GM18505 (cell line): ENCODE measurements around the gene SNX19.

Experiments
- ATAC-seq: cut with Tn5 transposase; IDR thresholded peaks from one replicate; pipeline ENCODE4 v1.9.1; 2021; ENCODE audit not compliant: unreplicated experiment
- POLR2A ChIP-seq: IDR thresholded peaks from 4 replicates; pipeline ENCODE4 v1.6.1; 2011; ENCODE audit warnings: borderline replicate concordance; ENCODE audit not compliant: insufficient read depth, insufficient read length; ENCODE audit errors: extremely low read depth

SNX19 gene

DNA sequence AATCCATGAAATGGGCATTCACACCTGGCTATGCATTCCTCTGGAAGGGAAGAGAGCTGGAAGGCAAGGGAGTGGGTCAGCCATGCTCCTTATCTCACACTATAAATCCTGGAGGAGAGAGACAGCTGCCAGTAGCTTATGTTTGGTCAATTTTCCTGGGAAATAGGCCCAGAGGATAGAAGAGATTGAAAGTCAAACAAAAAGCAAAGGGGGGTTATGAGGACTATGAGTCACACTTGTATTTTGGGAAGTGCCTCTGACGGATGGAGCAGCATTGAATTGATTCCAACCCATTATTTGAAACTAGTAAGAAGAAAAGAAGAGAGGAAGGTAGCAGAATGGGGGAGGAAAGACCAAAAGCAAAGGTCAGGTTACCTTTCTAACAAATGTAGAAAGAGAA, 25.0 kb downstream of the SNX19 start:
- TF ChIP-seq POLR2A = no peak

GRCh38 chr11:130890039-130890745, 26.1 kb downstream of the SNX19 start:
- TF ChIP-seq POLR2A = no peak
- ATAC-seq = no peak

More for the DNA sequence above, 25.0 kb downstream of the SNX19 start:
- no peak for ATAC-seq

- ATAC-seq = no peak
- TF ChIP-seq POLR2A = no peak
Measured at GRCh38 chr11:130888790-130889189, 27.5 kb downstream of the SNX19 start.

DNA sequence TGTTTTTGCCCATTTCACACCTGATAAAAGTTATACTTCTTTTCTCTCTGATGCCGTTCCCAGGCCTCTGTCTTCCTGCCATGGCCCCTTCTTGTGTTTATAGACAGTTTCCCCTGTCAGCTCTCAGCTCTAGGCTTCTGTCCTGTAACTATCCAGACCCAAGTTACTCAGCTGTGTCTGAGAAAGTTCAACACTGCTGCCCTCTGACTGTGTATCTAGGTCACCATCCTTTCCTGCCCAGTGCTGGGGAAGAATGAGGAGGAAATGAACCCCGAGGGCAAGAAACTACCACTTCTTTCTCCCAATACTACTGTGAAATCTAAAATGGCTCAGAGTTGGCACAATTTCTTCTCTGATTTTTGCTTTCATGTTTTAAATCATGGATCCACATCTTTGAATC, 29.6 kb downstream of the SNX19 start:
- ATAC-seq = no peak
- no peak for TF ChIP-seq POLR2A

DNA sequence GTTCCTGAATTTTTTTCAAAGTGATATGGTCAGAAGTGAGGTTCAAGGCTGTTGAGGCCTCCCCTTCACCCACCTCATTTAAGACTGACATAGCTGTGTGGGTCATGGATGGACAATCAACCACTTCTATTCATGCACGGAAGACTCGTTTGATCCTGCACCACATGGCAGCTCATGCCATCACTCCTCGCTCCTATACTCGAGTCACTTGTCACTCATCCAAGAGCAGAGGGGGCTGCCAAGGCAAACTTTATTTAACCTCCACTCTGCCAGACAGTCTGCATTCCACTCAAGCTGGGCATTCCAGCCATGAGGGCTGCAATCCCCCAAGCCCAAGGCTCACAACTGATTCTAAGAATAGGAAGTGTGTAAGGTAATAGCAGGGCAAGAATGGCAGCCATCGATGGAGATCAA, 34.1 kb downstream of the SNX19 start:
- no peak for TF ChIP-seq POLR2A
- ATAC-seq = no peak

DNA sequence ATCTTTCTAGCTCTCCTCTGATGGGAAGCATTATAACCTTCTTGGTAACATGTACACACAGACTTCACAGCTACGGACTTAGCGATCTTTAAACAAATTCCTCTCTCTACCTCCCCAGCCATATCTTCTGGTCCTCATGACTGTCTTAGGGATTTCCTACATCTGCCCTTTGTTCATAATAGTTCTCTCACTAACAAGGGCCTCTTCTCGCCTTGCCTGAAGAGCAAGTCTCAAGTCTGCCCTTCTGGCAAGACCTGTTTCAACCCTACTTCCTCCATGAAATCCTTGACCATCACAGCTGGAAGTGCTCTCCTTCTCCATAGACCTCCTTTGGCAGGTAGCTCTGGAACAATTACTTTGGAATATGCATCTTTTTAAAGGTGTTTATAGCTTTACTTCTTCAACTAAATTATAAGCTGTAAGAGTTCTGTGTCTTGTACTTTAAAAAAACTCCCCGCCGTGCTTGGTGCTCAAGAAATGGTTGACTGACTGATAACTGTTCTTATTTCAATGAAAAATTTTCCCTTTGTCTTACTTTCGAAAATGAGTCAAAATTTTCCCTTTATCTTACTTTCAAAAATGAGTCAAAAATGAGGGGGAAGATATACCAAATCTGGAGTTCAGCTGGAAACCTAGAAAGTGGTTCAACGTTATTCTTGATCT, 34.7 kb downstream of the SNX19 start:
- no peak for TF ChIP-seq POLR2A
- no peak for ATAC-seq

DNA sequence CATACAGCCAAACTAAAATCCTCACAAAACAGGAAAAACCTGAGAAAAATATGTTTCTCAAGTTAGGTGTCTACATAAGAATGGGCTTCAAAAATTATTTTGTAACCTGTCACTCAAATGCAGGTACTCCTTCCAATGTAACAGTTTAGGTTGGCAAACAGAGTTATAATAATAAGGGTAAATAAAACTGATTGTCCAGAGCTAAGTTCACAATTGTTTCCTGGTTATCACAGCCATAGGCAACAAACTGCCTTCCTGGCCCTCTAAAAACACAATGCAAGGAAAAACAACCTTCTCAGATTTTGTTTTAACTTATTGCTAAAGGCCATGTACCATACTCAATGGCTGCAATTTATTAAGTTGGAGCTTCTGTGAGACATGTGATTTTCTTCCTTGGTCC, 36.4 kb downstream of the SNX19 start:
- no peak for TF ChIP-seq POLR2A
- no peak for ATAC-seq

DNA sequence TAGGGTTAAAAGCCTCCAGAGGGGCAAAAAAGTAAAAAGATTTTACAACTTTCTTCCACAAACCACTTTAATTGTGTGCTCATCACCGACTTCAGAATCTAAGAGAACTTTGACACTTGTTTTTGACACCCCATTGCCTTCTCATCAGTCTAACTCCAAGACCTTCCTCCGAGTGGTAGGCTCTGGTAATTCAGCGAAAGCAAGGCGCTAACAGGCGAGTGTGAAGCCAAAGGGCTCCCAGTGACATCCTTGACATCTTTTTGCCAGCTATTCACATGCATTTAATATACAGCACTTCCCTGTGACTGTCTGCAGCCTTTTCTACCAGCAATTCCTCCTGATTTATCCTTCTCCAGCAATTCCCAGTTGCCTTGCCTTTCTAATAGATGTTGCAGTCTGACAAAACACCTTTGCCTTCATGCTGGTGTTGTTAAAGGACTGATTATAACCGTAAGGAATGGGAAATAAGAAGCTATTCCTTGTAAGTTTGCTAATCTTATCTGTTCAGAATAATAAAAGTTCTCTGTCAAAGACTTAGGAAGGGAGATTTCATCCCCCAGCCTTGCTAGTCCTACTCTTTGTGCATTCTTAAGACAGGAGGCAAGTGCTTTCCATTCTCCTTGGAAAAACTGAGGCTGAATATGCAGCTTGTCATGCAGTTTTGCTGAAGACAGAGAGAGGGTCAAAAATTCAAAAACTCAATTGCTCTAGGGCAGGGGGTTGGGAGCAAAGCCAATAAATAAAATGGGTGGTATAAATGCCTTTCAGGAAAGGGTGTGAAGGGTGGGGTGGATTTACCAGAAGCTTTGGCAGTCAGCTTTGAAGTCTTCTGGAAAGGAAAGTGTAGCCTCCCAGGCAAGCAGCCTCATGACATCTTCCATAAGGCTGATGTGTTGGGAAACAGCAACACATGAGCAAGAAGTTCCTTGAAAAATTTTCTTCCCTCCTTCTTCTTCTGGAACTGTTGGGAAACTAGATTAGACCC, 39.1 kb downstream of the SNX19 start:
- no peak for ATAC-seq
- no peak for TF ChIP-seq POLR2A

DNA sequence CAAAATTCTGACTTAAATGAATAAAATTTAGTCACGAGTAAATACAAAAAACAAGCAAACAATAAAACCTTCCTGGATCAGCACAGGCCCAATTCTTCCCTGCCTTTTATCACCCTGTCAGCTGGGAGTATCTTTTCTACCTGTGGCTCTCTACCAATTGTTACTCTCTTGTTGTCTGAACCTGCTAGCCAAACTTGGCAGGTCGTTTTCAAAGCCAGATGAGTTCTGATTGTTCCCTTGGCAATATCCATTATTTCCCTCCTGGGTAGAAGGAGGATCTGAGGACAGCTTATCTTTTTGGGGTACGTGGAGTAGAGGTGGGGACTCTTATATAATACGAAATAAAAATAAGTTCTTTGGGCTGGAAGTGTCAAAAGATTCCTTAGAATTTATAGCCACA, 40.2 kb downstream of the SNX19 start:
- ATAC-seq = no peak
- TF ChIP-seq POLR2A = no peak

DNA sequence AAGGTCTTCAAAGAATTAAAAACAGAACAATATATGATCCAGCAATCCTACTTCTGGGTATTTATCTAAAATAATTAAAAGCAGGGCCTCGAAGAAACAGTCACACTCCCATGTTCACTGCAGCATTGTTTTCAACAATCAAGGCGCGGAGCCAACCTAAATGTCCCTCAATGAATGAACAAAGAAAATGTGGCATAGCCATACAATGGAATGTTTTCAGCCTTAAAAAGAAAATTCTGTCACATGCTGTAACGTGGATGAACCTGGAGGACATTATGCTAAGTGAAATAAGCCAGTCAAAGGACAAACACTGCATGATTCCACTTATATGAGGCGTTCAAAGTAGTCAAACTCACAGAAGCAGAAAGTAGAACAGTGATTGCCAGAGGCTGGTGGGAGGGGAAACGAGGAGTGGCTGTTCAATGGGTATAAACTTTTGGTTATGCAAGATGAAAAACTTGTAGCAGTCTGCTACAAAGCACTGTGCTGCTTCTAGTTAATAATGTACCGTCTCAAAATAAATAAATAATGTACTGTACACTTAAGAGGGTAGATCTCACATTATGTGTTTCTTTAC, 41.2 kb downstream of the SNX19 start:
- TF ChIP-seq POLR2A = no peak
- no peak for ATAC-seq

DNA sequence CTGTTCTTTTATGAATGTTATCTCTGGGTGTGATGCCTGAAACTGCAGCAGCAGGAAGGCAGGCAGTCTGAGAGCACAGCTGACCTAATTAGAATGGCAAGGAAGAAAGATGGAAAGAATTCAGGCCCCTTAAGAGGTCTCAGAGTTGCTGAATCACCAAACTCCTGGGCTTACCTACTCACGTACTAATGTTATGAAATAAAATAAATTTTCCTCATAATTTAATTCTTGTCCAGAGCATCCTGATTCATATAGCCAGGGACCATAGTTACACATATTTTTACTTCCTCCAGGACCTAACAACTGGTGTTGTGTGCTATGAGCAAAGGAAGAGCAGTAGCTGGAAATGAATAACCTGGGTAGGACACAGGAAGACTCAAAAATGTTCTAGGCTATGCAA, 41.9 kb downstream of the SNX19 start:
- TF ChIP-seq POLR2A = no peak
- ATAC-seq = no peak

- TF ChIP-seq POLR2A = no peak
- ATAC-seq = no peak
Measured at GRCh38 chr11:130873761-130874160, 42.5 kb downstream of the SNX19 start.

DNA sequence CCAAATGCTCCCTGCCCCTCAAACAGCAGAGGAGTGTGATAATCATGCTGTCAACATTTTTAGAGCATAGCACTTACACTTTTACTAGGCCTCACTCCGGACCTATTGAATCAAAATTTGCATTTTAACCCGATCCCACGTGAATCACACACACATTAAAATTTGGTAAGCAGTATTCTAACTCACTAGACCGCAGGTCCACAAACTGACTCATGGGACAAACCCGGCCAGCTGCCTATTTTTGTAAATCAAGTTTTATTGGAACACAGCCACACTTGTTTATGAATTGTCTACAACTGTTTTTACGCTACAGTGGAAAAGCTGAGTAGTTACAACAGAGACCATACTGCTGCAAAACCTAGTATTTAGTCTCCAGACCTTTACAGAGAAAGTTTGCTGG, 43.3 kb downstream of the SNX19 start:
- ATAC-seq = no peak
- TF ChIP-seq POLR2A = no peak

DNA sequence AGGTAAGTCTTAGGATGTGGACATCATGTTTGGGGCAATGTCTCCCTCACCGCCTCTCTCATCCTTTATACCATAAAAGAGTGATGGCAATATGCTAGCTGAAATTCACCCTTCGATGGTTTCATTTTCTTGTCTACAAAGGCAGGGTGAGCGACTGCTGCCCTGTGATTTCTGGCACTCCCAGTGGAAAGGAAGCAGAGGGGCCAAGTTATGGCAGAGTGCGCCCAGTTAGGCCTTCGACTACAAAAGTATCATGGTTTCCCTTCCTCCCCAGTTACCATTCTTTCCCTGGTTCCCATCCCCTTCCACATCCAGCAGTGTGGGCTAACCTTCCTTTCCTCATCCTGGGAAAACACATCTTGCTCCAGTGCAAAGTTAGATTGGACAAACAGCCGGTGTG, 43.8 kb downstream of the SNX19 start:
- TF ChIP-seq POLR2A = no peak
- no peak for ATAC-seq

DNA sequence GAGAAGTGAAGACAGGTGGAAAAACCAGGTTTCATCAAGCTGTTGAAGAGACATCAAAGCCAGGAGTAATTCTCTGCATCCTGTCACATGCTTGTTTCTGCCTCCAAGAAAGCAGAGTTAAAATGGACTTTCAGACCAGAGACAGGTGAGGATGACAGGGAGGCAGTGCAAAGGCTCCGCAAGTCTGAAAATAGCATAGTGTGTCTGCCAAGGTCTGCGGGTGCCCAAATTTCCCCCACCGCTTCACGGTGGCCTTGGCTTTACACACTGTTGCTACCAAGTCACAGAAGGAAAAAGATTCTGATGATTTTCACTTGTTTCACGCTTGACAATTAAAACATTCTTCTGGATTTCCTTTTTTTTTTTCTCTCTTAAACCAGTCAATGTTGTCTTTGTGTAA, 44.2 kb downstream of the SNX19 start:
- no peak for TF ChIP-seq POLR2A

More for the DNA sequence above, 44.2 kb downstream of the SNX19 start:
- ATAC-seq = no peak
